Measurements from ENCODE around the gene NUDT12.

Gene NUDT12

DNA sequence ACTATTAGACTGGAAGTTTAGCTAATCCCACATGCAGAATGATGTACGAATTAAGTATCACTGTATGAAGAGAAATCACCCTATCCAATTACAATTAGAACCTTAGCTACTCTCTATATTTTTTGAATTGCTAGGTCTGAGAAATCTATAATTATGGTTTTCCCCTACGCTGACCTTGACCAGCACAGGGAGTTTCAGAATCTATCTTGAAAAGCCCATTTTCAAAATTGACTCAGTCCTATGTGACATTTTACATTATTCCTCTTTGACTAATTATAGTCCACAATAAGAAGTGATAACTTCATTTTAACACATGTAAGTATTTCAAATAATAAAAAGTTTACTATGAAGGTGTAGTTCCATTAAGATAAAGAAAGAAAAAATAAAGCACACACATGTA, 21.5 kb downstream of the NUDT12 start:
- no peak for DNase-seq (ENCODE audit: low spot score)

GRCh38 chr5:103539376-103540330, 22.9 kb downstream of the NUDT12 start:
- DNase-seq (ENCODE audit: low spot score) = no peak

DNA sequence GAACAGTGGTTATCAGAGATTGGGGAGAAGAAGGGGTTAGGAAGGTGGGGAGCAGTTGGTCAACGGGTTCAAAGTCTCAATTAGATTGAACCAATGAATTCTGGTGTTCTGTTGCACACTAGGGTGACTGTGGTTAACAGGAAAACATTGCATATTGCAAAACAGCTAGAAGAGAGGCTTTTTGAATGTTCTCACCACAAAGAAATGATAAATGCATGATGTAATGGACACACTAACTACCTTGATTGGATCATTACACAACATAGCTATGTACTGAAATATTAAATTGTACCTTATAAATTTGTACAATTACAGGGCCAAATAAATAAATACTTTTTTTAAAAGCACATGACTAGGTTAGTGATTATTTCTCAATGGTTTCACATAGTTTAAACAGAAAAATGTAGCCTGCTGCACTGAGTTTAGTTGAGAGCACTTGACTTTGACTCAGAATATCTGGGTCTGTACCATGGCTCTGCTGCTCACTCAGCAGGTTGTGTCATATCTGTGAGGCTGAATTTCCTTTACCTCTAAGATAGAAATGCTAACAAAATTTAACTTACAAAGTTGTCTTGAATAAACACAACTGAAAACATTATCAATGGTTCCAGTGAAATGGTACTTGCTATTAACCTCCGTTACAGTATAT, 30.4 kb downstream of the NUDT12 start:
- DNase-seq (ENCODE audit: low spot score) = no peak

GRCh38 chr5:103526164-103526915, 36.2 kb downstream of the NUDT12 start:
- DNase-seq (ENCODE audit: low spot score) = no peak

DNA sequence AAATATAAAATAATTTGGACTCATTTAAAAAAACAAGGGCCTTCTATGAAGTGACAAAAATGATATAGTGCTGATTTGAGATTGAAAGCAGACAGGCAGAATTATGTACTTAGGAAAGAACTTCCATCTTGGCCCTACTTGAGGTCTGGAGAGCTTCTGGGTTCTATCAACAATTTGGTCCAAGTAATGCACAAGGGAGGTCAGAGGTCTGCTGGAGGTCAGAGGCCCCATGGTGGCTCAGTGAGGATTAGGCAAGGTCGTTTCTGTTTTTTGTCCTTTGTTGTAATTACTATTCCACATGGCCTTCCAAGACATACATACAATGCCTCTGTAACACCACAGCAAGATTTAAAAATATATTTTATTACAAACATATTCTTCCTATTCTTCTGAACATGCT, 37.2 kb downstream of the NUDT12 start:
- no peak for DNase-seq (ENCODE audit: low spot score)

DNA sequence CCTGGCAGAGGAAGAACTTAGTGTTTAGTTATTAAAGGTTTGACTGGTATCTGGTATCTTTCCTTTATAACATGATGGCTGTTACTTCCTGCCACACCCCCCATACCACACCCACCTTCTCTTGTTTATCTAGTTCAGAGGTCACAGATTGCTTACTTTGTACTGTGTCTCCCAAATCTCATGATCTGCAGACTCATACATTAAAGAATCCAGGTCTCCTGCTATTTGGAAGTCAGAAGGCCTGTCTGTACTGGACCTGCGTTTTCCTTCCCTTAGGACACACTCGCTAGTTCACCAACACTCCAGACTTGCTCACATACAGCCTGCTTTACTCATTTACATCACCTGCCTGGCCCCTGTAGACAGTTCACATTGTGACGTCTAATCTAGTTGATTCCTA, 39.3 kb downstream of the NUDT12 start:
- no peak for DNase-seq (ENCODE audit: low spot score)

DNA sequence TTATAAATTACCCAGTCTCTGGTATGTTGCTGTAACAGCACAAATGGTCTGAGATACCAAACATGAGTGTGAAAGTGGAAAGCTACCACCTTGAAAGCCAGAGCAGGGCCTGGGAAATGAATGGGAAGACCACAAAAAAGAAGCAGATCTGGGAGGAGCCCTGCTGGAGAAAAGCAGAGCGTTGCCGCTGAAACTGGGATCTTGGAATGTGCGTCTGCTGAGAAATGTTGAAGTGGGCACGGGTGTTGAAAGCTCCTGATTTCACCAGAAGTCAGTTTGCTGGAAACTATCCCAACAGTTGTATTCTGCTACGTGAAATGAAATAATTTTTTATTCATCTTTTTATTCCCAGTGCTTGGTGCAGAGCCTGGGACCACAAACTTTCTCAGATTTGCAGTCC, 40.0 kb downstream of the NUDT12 start:
- DNase-seq (ENCODE audit: low spot score) = no peak

- peak; percentile 19 for DNase-seq (ENCODE audit: low spot score)
Measured at GRCh38 chr5:103519550-103519949, 43.0 kb downstream of the NUDT12 start.

DNA sequence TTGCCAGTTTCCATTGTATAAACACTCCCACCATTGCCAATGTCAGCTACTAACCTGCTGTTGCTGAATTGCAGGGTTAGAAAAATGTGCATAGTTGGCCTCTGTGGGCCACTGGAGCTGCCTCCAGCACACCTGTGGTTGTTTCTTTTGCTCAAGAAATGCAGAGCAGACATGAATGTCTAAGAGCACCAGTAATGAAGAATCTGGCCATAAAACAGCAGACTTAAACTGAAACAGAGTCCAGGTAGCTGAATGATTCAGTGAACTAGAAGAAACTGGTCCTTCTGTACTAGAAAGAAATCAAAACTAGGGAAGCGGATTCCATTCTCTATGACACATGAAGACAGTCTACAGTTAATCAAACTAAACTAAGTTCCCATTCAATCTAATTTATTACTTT, 48.2 kb downstream of the NUDT12 start:
- DNase-seq (ENCODE audit: low spot score) = no peak

GRCh38 chr5:103513701-103514100, 48.9 kb downstream of the NUDT12 start:
- no peak for DNase-seq (ENCODE audit: low spot score)

- no peak for DNase-seq (ENCODE audit: low spot score)
Measured at GRCh38 chr5:103512500-103512899, 50.1 kb downstream of the NUDT12 start.

- DNase-seq (ENCODE audit: low spot score) = no peak
Measured at GRCh38 chr5:103511554-103511885, 51.1 kb downstream of the NUDT12 start.

GRCh38 chr5:103510851-103511553, 51.6 kb downstream of the NUDT12 start:
- DNase-seq (ENCODE audit: low spot score) = no peak

GRCh38 chr5:103505581-103506305, 56.8 kb downstream of the NUDT12 start:
- DNase-seq (ENCODE audit: low spot score) = no peak

DNA sequence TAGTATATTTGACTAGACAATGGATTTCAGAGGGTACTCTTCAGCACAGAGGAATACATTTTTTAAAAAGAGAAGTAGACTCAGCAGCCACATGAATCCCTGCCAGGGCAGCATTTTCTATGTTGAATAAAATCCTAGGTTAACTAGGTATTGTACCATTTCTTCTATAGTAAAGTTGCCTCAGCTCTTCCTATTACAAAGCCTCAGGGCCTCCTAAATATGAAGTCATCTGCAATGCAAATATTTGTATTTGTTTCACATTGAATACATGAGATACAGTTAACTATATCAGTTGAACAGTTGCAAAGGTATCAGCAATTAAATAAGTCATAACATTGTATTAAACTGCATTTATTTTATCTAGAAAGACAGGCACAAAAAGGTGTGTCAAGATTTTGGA, 59.5 kb downstream of the NUDT12 start:
- no peak for DNase-seq (ENCODE audit: low spot score)

DNA sequence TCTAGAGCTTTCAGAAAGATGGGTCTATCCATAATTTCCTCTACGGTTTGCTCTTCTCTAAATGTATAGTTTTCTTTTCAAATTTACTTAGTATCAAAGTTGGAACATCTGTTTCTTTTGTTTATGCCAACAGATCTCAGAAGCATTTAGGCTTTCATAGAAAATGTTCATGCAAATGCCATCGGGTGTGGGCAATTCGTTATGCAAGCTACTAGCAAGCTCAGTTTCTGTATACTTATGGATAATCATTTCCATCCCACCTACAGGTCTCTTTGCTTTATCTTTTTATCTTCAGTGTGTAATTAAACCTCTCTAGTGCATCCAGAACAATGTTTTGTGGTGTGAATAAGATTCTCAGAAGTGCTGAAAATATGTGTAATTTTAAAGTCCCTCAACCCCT, 59.9 kb downstream of the NUDT12 start:
- DNase-seq (ENCODE audit: low spot score) = no peak
